A549 (cell line): Measurements from ENCODE around the gene TXNDC2.

Experiments
- HMGXB4 ChIP-seq: fragments of 250-450 bp; sonication (Bioruptor Pico); IDR thresholded peaks from 2 replicates; pipeline ENCODE4 v1.5.0; 2021; ENCODE audit warnings: mild to moderate bottlenecking, moderate library complexity, borderline replicate concordance
- HOXB13 ChIP-seq: fragments of 250-450 bp; sonication (Bioruptor Pico); IDR thresholded peaks from 2 replicates; pipeline ENCODE4 v1.5.0; 2020; ENCODE audit warnings: low read depth, mild to moderate bottlenecking, moderate library complexity
- KDM1A ChIP-seq: fragments of 200-600 bp; sonication (generic); IDR thresholded peaks from 2 replicates; pipeline ENCODE4 v1.6.1; 2016; ENCODE audit warnings: low read depth, mild to moderate bottlenecking
- PHF8 ChIP-seq: fragments of 200-600 bp; sonication (generic); IDR thresholded peaks from 2 replicates; pipeline ENCODE4 v1.6.1; 2016; ENCODE audit warnings: low read depth, mild to moderate bottlenecking, antibody characterized with exemption, moderate library complexity, borderline replicate concordance
- POLR2A ChIP-seq: IDR thresholded peaks from 2 replicates; pipeline ENCODE4 v1.6.1; 2012; ENCODE audit warnings: mild to moderate bottlenecking, low read length
- RAD21 ChIP-seq, 2 experiments: fragments of >200 bp in 1 of 2; sonication (Bioruptor Twin) in 1 of 2; formaldehyde crosslinking in 1 of 2; IDR thresholded peaks in 1 of 2; conservative IDR thresholded peaks in 1 of 2; 2 replicates in 1 of 2; 3 replicates in 1 of 2; pipeline ENCODE4 v1.6.1; 2012 to 2018; ENCODE audit warnings: inconsistent platforms in 1 of 2
- RFX5 ChIP-seq: fragments of 450-650 bp; IDR thresholded peaks from 2 replicates; pipeline ENCODE4 v1.7.1; 2014; ENCODE audit warnings: antibody characterized with exemption, mild to moderate bottlenecking, moderate library complexity
- TF ChIP-seq, protein P1 (sequence below): fragments of >200 bp; sonication (Bioruptor Twin); formaldehyde crosslinking; IDR thresholded peaks from 3 replicates; pipeline ENCODE4 v1.5.1; 2016

DNA sequence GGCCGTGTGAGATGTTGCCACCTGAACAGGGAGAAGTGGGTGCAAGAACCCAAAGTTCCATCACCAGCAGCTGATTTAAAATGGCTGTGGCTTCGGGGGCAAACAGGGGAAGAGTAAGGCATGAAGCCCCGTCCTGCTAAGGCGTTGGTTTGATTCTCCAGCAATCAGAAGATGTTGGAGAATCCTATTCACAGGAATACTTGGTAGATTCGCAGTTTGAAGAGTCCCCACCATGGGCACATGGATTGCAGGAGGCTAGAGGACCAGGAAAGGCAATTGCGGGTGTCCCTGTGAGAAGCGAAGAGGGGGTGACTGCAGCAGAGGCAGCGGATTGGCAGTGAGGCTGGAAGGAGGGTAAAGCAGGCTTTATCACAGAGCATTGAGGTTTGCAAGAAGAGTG lies 46.6 kb upstream of the TXNDC2 start:
- TF ChIP-seq POLR2A (no peak), RAD21 (conservative IDR thresholded peaks at IDR 0.05 in 1 of 2, IDR thresholded peaks at IDR 0.05 in 1 of 2) (no peak), PHF8 (no peak), HOXB13 (no peak), RFX5 (no peak), HMGXB4 (CRISPR knock-in tag) (no peak), KDM1A (no peak)
- TF ChIP-seq, protein P1, sequence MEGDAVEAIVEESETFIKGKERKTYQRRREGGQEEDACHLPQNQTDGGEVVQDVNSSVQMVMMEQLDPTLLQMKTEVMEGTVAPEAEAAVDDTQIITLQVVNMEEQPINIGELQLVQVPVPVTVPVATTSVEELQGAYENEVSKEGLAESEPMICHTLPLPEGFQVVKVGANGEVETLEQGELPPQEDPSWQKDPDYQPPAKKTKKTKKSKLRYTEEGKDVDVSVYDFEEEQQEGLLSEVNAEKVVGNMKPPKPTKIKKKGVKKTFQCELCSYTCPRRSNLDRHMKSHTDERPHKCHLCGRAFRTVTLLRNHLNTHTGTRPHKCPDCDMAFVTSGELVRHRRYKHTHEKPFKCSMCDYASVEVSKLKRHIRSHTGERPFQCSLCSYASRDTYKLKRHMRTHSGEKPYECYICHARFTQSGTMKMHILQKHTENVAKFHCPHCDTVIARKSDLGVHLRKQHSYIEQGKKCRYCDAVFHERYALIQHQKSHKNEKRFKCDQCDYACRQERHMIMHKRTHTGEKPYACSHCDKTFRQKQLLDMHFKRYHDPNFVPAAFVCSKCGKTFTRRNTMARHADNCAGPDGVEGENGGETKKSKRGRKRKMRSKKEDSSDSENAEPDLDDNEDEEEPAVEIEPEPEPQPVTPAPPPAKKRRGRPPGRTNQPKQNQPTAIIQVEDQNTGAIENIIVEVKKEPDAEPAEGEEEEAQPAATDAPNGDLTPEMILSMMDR = no peak
